Astrocyte of the cerebellum (primary cell): ENCODE data around the gene ROR1.

Experiments
- DNase-seq: peaks from one replicate; pipeline ENCODE4 v3.0.0-alpha.2; 2011; ENCODE audit warnings: low read depth
- H3K4me3 ChIP-seq: 2 replicates; pipeline ENCODE4 v1.5.1; 2011; ENCODE audit warnings: mild to moderate bottlenecking, low read depth, low read length, moderate library complexity
- CTCF ChIP-seq: IDR thresholded peaks from 2 replicates; pipeline ENCODE4 v1.5.1; 2012; ENCODE audit warnings: low read length, low read depth, moderate library complexity, mild to moderate bottlenecking; ENCODE audit errors: missing control alignments
- in situ Hi-C: cut with HindIII; loops from 2 replicates; pipeline ENCODE4 v1.10.0; 2017; ENCODE audit warnings: low sequenced_read_pairs

ROR1 gene

GRCh38 chr1:63756839-63757238 lies 17.0 kb upstream of the ROR1 start:
- in situ Hi-C loops, result no loop called here
- H3K4me3 ChIP-seq, result no peak overlapping the region
- no peak for TF ChIP-seq CTCF
- no peak for DNase-seq

GRCh38 chr1:63757334-63757733 lies 16.5 kb upstream of the ROR1 start:
- no peak for TF ChIP-seq CTCF
- H3K4me3 ChIP-seq, result no peak overlapping the region
- no peak for DNase-seq
- in situ Hi-C loops, result no loop called here

- TF ChIP-seq CTCF, result no peak
Measured at GRCh38 chr1:63758791-63759190, 15.0 kb upstream of the ROR1 start.

GRCh38 chr1:63759778-63760177 lies 14.0 kb upstream of the ROR1 start:
- DNase-seq, result no peak
- H3K4me3 ChIP-seq, result no peak overlapping the region
- TF ChIP-seq CTCF, result no peak
- in situ Hi-C loops, result no loop called here

More at GRCh38 chr1:63758791-63759190, 15.0 kb upstream of the ROR1 start:
- no peak for DNase-seq
- H3K4me3 ChIP-seq, result no peak overlapping the region
- in situ Hi-C loops, result no loop called here

GRCh38 chr1:63770381-63770780 lies 3.4 kb upstream of the ROR1 start:
- H3K4me3 ChIP-seq, result no peak overlapping the region
- DNase-seq, result no peak
- no peak for TF ChIP-seq CTCF
- in situ Hi-C loops, result no loop called here

GRCh38 chr1:63772201-63772600 lies 1.6 kb upstream of the ROR1 start:
- in situ Hi-C loops, result no loop called here
- no peak overlapping the region for H3K4me3 ChIP-seq
- DNase-seq, result no peak
- TF ChIP-seq CTCF, result no peak

GRCh38 chr1:63772876-63773275 lies 941 bp upstream of the ROR1 start:
- in situ Hi-C loops, result no loop called here
- no peak overlapping the region for H3K4me3 ChIP-seq
- no peak for DNase-seq
- no peak for TF ChIP-seq CTCF
